SK-N-SH (cell line): ENCODE results near the gene ID2. TPM values are rescaled to one million over a fixed set of nuclear protein-coding genes. Genes with fewer than 3 reads are reported as not detected.

Experiments used
- CTCF ChIA-PET: fragments of 300-600, 350-600 bp; formaldehyde crosslinking; extraction: SDS; loops from one replicate; lab custom pipeline; 2021; lab: Yijun Ruan, JAX
- POLR2A ChIA-PET: fragments of 350-600 bp; sonication (Branson Sonifier 250); formaldehyde crosslinking; extraction: SDS; loops from one replicate; lab custom pipeline; 2020; ENCODE audit warnings: antibody characterized with exemption, inconsistent platforms; lab: Yijun Ruan, JAX
- DNase-seq: peaks from one replicate; pipeline ENCODE4 v3.0.0; 2012
- H2AFZ ChIP-seq: fragments of 200-600 bp; sonication (generic); 2 replicates; pipeline ENCODE4 v1.8.1; 2016; ENCODE audit warnings: antibody characterized with exemption, mild to moderate bottlenecking, low read depth
- H3F3A ChIP-seq: fragments of 200-600 bp; sonication (generic); replicated peaks from 2 replicates; pipeline ENCODE3; 2016; ENCODE audit warnings: antibody characterized with exemption, mild to moderate bottlenecking; ENCODE audit not compliant: insufficient read depth
- H3K27ac ChIP-seq, 2 experiments: fragments of 200-500 bp in 1 of 2; fragments of 200-600 bp in 1 of 2; sonication (Bioruptor generic) in 1 of 2; sonication (generic), shearing (Covaris generic) in 1 of 2; 2 replicates each; pipeline versions ENCODE4 v1.5.1 to v1.6.1; 2014 to 2016; ENCODE audit warnings: low read depth in 2 of 2, inconsistent platforms in 1 of 2, low read length in 1 of 2, mild to moderate bottlenecking in 1 of 2, mixed read lengths in 1 of 2
- H3K27me3 ChIP-seq: fragments of 200-600 bp; sonication (generic), shearing (Covaris generic); 2 replicates; pipeline ENCODE4 v1.6.1; 2016; ENCODE audit warnings: mixed run types; ENCODE audit not compliant: insufficient read depth
- H3K36me3 ChIP-seq, 2 experiments: fragments of 200-500 bp in 1 of 2; fragments of 200-600 bp in 1 of 2; sonication (Bioruptor generic) in 1 of 2; sonication (generic) in 1 of 2; replicated peaks in 1 of 2; 2 replicates each; pipeline versions ENCODE3 to v1.5.1; 2014 to 2016; ENCODE audit warnings: low read length in 1 of 2, mild to moderate bottlenecking in 1 of 2; ENCODE audit not compliant: insufficient read depth in 2 of 2, control insufficient read depth in 1 of 2
- H3K4me1 ChIP-seq, 2 experiments: fragments of 200-500 bp in 1 of 2; fragments of 200-600 bp in 1 of 2; sonication (Bioruptor generic) in 1 of 2; sonication (generic), shearing (Covaris generic) in 1 of 2; 2 replicates each; pipeline versions ENCODE4 v1.5.1 to v1.6.1; 2014 to 2016; ENCODE audit warnings: low read depth in 1 of 2, low read length in 1 of 2, mixed run types in 1 of 2; ENCODE audit not compliant: insufficient read depth in 2 of 2, control insufficient read depth in 1 of 2
- H3K4me2 ChIP-seq: fragments of 200-600 bp; sonication (generic), shearing (Covaris generic); 2 replicates; pipeline ENCODE4 v1.6.1; 2017; ENCODE audit warnings: mixed run types
- H3K4me3 ChIP-seq, 2 experiments: fragments of 200-500 bp in 1 of 2; fragments of 200-600 bp in 1 of 2; sonication (Bioruptor generic) in 1 of 2; sonication (generic), shearing (Covaris generic) in 1 of 2; 2 replicates each; pipeline versions ENCODE4 v1.5.1 to v1.8.1; 2014 to 2016; ENCODE audit warnings: low read depth in 2 of 2, inconsistent platforms in 1 of 2, low read length in 1 of 2, mild to moderate bottlenecking in 1 of 2, mixed read lengths in 1 of 2, moderate library complexity in 1 of 2
- H3K79me2 ChIP-seq: fragments of 200-600 bp; sonication (generic); 2 replicates; pipeline ENCODE4 v1.8.1; 2017; ENCODE audit warnings: mild to moderate bottlenecking; ENCODE audit not compliant: insufficient read depth
- H3K9ac ChIP-seq: fragments of 200-600 bp; sonication (generic); 2 replicates; pipeline ENCODE4 v1.6.1; 2017; ENCODE audit warnings: mixed run types
- H3K9me2 ChIP-seq: fragments of 200-600 bp; sonication (generic); 2 replicates; pipeline ENCODE4 v1.6.1; 2017; ENCODE audit warnings: mixed run types
- H3K9me3 ChIP-seq: fragments of 200-600 bp; sonication (generic); 2 replicates; pipeline ENCODE4 v1.6.1; 2017; ENCODE audit warnings: mixed run types, mild to moderate bottlenecking, moderate library complexity
- H4K20me1 ChIP-seq: fragments of 200-600 bp; sonication (generic); 2 replicates; pipeline ENCODE4 v1.6.1; 2017; ENCODE audit warnings: mild to moderate bottlenecking, mixed run types; ENCODE audit not compliant: insufficient read depth
- CHD2 ChIP-seq: fragments of 150-350 bp; IDR thresholded peaks from 2 replicates; pipeline ENCODE4 v1.6.1; 2018; ENCODE audit warnings: low read length; ENCODE audit not compliant: partially characterized antibody
- CTCF ChIP-seq: fragments of 200-600 bp; sonication (generic); IDR thresholded peaks from 2 replicates; pipeline ENCODE4 v1.6.1; 2017; ENCODE audit warnings: antibody characterized with exemption, mild to moderate bottlenecking, moderate library complexity
- FOSL2 ChIP-seq: IDR thresholded peaks from 2 replicates; pipeline ENCODE4 v1.4.0; 2012; ENCODE audit warnings: low read depth, mild to moderate bottlenecking, moderate library complexity, borderline replicate concordance
- FOXM1 ChIP-seq: IDR thresholded peaks from 2 replicates; pipeline ENCODE4 v1.4.0; 2012; ENCODE audit warnings: low read depth, mild to moderate bottlenecking
- GATA2 ChIP-seq: sonication (generic); formaldehyde crosslinking; IDR thresholded peaks from 2 replicates; pipeline ENCODE4 v1.5.0; 2020; ENCODE audit warnings: mild to moderate bottlenecking, missing genetic modification reagents
- JUND ChIP-seq: IDR thresholded peaks from 2 replicates; pipeline ENCODE4 v1.4.0; 2012
- MEF2A ChIP-seq: IDR thresholded peaks from 2 replicates; pipeline ENCODE4 v1.4.0; 2012; ENCODE audit warnings: low read depth, borderline replicate concordance
- NFIC ChIP-seq: IDR thresholded peaks from 2 replicates; pipeline ENCODE4 v1.4.0; 2012; ENCODE audit warnings: borderline replicate concordance
- NRF1 ChIP-seq: IDR thresholded peaks from 2 replicates; pipeline ENCODE4 v1.6.1; 2012; ENCODE audit warnings: low read depth, mild to moderate bottlenecking, low read length
- POLR2AphosphoS5 ChIP-seq: IDR thresholded peaks from 2 replicates; pipeline ENCODE4 v1.6.1; 2012; ENCODE audit warnings: low read depth, low read length
- RAD21 ChIP-seq: IDR thresholded peaks from 2 replicates; pipeline ENCODE4 v1.6.1; 2012; ENCODE audit warnings: mild to moderate bottlenecking, low read length
- RCOR1 ChIP-seq: fragments of 150-350 bp; IDR thresholded peaks from 2 replicates; pipeline ENCODE4 v1.6.1; 2017; ENCODE audit warnings: antibody characterized with exemption, low read length
- SIN3A ChIP-seq: IDR thresholded peaks from 2 replicates; pipeline ENCODE4 v1.6.1; 2012; ENCODE audit warnings: low read depth, mild to moderate bottlenecking, low read length, moderate library complexity, borderline replicate concordance
- SMC3 ChIP-seq: IDR thresholded peaks from 2 replicates; pipeline ENCODE4 v1.6.1; 2012; ENCODE audit warnings: low read depth, low read length, improper control_type of control experiment
- TAF1 ChIP-seq: IDR thresholded peaks from 2 replicates; pipeline ENCODE4 v1.6.1; 2012; ENCODE audit warnings: low read depth, mild to moderate bottlenecking, low read length, moderate library complexity, borderline replicate concordance
- TCF12 ChIP-seq: IDR thresholded peaks from 2 replicates; pipeline ENCODE4 v1.4.0; 2012
- TEAD4 ChIP-seq: IDR thresholded peaks from 2 replicates; pipeline ENCODE4 v1.4.0; 2012; ENCODE audit warnings: mild to moderate bottlenecking, borderline replicate concordance; ENCODE audit not compliant: insufficient read depth
- USF2 ChIP-seq: fragments of 150-350 bp; IDR thresholded peaks from 2 replicates; pipeline ENCODE4 v1.6.1; 2017; ENCODE audit warnings: antibody characterized with exemption, low read length, low read depth, borderline replicate concordance
- ZBTB33 ChIP-seq: IDR thresholded peaks from 2 replicates; pipeline ENCODE4 v1.4.0; 2012; ENCODE audit warnings: low read depth, borderline replicate concordance
- WGBS: methylation state at CpG from one replicate; pipeline ENCODE4 v1.1.6; 2017; ENCODE audit warnings: low lambda C conversion rate; 5-methylcytosine and 5-hydroxymethylcytosine counted together
- polyA plus RNA-seq, 3 experiments: library from polyadenylated mRNA; depleted of rRNA; stranded (reverse); fragments of >200 nt; gene quantifications; 2 replicates each; pipeline ENCODE4 v1.2.3, GENCODE V29; 2012
- TF ChIP-seq, protein P1 (sequence below): IDR thresholded peaks from 2 replicates; pipeline ENCODE4 v1.4.0; 2012; ENCODE audit warnings: low read depth
- TF ChIP-seq, protein P2 (sequence below): fragments of 150-350 bp; IDR thresholded peaks from 2 replicates; pipeline ENCODE4 v1.6.1; 2016; ENCODE audit warnings: mild to moderate bottlenecking, low read depth, low read length
- TF ChIP-seq, protein P3 (sequence below): IDR thresholded peaks from 2 replicates; pipeline ENCODE4 v1.4.0; 2012; ENCODE audit warnings: low read depth, borderline replicate concordance

Gene ID2
- polyA plus RNA-seq, 1 of the 3 experiments (the other 2 are of a cell fraction) = 459 TPM

DNA sequence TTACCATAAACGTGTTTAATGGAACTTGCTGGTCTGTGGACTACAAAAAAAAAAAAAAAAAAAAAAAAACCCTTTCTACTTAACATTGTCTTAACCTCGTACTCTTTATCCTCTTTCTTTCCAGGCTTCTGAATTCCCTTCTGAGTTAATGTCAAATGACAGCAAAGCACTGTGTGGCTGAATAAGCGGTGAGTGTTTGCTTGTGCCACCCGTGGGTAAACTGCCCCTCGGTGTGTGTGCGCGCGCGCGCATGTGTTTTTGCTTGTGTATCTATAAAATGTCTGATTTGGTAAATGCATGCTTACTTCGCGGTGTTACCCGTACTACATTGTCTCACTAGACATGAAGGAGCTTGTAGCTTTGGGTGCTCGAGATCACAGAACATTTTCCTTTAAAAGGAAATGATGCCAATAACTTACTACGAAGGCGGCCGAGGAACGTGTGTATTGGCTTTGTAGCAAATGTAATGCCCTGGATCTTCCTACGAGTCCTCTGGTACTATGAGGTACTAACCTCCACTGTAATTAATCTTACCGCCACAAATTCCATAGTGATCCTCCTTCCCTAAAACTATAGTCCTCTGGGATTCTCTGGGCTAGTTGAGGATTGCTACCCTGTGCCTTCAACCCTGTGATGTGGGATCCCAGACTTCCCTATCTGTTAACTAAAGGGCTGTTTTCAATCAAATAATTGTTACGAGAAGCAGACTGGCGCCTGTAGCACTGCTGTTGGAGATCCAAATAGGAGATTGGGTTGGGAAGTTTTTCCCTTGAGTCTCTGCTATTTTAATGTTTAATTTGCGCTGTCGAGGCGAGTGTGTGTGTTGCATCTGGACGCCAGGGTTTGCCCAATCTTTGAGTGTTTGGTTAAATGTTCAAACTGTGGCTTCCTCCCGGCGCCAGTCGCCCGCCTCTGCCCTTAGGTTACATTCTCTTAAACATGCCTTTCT lies 1.1 kb downstream of the ID2 start (continued):
- TF ChIP-seq FOXM1 (peak; percentile 58; the same call in 1 of the 2 replicates), TAF1 (peak; percentile 21; the same call in 1 of the 2 replicates), NFIC (no peak), NRF1 (0 out of 2 replicates have a peak, but pooled peaks have one; percentile 3), TCF12 (peak; percentile 84), SMC3 (peak; percentile 29; the same call in 1 of the 2 replicates), GATA2 (CRISPR knock-in tag) (peak; percentile 99), CHD2 (peak; percentile 90), RCOR1 (peak; percentile 99), SIN3A (peak; percentile 92), RAD21 (peak; percentile 39; the same call in 1 of the 2 replicates)

GRCh38 chr2:8684540-8684877 lies 2.7 kb downstream of the ID2 start:
- H3K79me2 ChIP-seq = peaks cover 42% of the 10 kb centered on the region
- peak; percentile 52 for DNase-seq
- peak overlapping the region; percentile 92 for H3K4me2 ChIP-seq
- H3K9ac ChIP-seq = peak overlapping the region; percentile 92
- peak overlapping the region; percentile 98 to 100 for H3K4me3 ChIP-seq
- no peaks in the 10 kb centered on the region for H3K9me2 ChIP-seq
- H4K20me1 ChIP-seq = peaks cover 33% of the 10 kb centered on the region
- peak overlapping the region; percentile 74 to 97; a peak in 3 of 4 replicates for H3K27ac ChIP-seq
- no peak overlapping the region for H2AFZ ChIP-seq
- H3K4me1 ChIP-seq = peaks cover 8 to 29% of the 10 kb centered on the region in 2 experiments; a peak in 3 of 4 replicates
- no peaks in the 10 kb centered on the region; the same call in 1 of the 2 replicates for H3K9me3 ChIP-seq
- H3K27me3 ChIP-seq = no peaks in the 10 kb centered on the region
- H3F3A ChIP-seq = peaks cover 43% of the 10 kb centered on the region
- 3% methylated on average over 3 of the region's 3 CpGs for WGBS
- peaks cover 0 to 20% of the 10 kb centered on the region in 2 experiments for H3K36me3 ChIP-seq
- CTCF ChIA-PET = interaction anchor here (0.6 to 1.9 kb wide), 20 partner anchors 38 to 1587 kb away, joined by 3 to 24 read pairs (median 3); no protein-coding TSS in a partner anchor
- POLR2A ChIA-PET = interaction anchor here (0.7 to 1.0 kb wide), 3 partner anchors 104 to 148 kb away, joined by 3 to 4 read pairs (median 3); no protein-coding TSS in a partner anchor
- TF ChIP-seq, protein P1, sequence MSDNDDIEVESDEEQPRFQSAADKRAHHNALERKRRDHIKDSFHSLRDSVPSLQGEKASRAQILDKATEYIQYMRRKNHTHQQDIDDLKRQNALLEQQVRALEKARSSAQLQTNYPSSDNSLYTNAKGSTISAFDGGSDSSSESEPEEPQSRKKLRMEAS = no peak
- TF ChIP-seq USF2 (no peak), MEF2A (no peak), SMC3 (no peak), RCOR1 (0 out of 2 replicates have a peak, but pooled peaks have one; percentile 8), NRF1 (no peak), SIN3A (no peak), CTCF (no peak), FOXM1 (no peak), POLR2AphosphoS5 (no peak), ZBTB33 (peak; percentile 24; the same call in 1 of the 2 replicates), JUND (no peak; the same call in 1 of the 2 replicates), TEAD4 (no peak), RAD21 (no peak; the same call in none of the 2 replicates), FOSL2 (no peak), GATA2 (CRISPR knock-in tag) (peak; percentile 19; the same call in 1 of the 2 replicates)
- TF ChIP-seq, protein P2, sequence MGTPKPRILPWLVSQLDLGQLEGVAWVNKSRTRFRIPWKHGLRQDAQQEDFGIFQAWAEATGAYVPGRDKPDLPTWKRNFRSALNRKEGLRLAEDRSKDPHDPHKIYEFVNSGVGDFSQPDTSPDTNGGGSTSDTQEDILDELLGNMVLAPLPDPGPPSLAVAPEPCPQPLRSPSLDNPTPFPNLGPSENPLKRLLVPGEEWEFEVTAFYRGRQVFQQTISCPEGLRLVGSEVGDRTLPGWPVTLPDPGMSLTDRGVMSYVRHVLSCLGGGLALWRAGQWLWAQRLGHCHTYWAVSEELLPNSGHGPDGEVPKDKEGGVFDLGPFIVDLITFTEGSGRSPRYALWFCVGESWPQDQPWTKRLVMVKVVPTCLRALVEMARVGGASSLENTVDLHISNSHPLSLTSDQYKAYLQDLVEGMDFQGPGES = no peak
- TF ChIP-seq, protein P3, sequence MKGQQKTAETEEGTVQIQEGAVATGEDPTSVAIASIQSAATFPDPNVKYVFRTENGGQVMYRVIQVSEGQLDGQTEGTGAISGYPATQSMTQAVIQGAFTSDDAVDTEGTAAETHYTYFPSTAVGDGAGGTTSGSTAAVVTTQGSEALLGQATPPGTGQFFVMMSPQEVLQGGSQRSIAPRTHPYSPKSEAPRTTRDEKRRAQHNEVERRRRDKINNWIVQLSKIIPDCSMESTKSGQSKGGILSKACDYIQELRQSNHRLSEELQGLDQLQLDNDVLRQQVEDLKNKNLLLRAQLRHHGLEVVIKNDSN = no peak
